ENCODE measurements around the gene SPTBN2.
A peak's percentile ranks its signal among the peaks of the same experiment; 100 is the strongest.

- TF ChIP-seq CTCF (IDR thresholded peaks at IDR 0.05; ENCODE audit: extremely low read depth in 1 of 2, insufficient read depth in 1 of 2, low read depth in 1 of 2, low read length in 2 of 2) = no peak
- TF ChIP-seq POLR2A (IDR thresholded peaks at IDR 0.05; ENCODE audit: low read depth, low read length) = peak; percentile 79
- TF ChIP-seq EZH2 (IDR thresholded peaks at IDR 0.05; ENCODE audit: borderline replicate concordance, low read depth, low read length, severe bottlenecking) = no peak
- peak; percentile 87 for TF ChIP-seq POLR2AphosphoS5 (IDR thresholded peaks at IDR 0.05; ENCODE audit: insufficient read depth, low read depth, low read length)
Observed at GRCh38 chr11:66677599-66678375, 51.2 kb downstream of the SPTBN2 start, which contains the start of gene RBM4B.

Data from endothelial cell of umbilical vein (primary cell).